Measurements from ENCODE around the gene NNT.
"Not testable (repeated sequence)": the region's sequence is repeated elsewhere in the genome, so short reads cannot be mapped to it uniquely, and the experiment has no call there.

DNA sequence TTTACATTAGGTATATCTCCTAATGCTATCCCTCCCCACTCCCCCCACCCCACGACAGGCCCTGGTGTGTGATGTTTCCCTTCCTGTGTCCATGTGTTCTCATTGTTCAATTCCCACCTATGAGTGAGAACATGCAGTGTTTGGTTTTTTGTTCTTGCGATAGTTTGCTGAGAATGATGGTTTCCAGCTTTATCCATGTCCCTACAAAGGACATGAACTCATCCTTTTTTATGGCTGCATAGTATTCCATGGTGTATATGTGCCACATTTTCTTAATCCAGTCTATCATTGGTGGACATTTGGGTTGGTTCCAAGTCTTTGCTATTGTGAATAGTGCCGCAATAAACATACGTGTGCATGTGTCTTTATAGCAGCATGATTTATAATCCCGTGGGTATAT lies 64.4 kb downstream of the NNT start:
- TF ChIP-seq, protein P1, sequence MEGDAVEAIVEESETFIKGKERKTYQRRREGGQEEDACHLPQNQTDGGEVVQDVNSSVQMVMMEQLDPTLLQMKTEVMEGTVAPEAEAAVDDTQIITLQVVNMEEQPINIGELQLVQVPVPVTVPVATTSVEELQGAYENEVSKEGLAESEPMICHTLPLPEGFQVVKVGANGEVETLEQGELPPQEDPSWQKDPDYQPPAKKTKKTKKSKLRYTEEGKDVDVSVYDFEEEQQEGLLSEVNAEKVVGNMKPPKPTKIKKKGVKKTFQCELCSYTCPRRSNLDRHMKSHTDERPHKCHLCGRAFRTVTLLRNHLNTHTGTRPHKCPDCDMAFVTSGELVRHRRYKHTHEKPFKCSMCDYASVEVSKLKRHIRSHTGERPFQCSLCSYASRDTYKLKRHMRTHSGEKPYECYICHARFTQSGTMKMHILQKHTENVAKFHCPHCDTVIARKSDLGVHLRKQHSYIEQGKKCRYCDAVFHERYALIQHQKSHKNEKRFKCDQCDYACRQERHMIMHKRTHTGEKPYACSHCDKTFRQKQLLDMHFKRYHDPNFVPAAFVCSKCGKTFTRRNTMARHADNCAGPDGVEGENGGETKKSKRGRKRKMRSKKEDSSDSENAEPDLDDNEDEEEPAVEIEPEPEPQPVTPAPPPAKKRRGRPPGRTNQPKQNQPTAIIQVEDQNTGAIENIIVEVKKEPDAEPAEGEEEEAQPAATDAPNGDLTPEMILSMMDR (IDR thresholded peaks at IDR 0.05; ENCODE audit: low read depth, low read length): not testable (repeated sequence)
- not testable (repeated sequence) for TF ChIP-seq POLR2A (IDR thresholded peaks at IDR 0.05; ENCODE audit: extremely low read depth, insufficient read length)

All from NB4 (cell line).